ENCODE measurements around the gene BTN3A1.
A peak's percentile ranks its signal among the peaks of the same experiment; 100 is the strongest.

The BTN3A1 gene

DNA sequence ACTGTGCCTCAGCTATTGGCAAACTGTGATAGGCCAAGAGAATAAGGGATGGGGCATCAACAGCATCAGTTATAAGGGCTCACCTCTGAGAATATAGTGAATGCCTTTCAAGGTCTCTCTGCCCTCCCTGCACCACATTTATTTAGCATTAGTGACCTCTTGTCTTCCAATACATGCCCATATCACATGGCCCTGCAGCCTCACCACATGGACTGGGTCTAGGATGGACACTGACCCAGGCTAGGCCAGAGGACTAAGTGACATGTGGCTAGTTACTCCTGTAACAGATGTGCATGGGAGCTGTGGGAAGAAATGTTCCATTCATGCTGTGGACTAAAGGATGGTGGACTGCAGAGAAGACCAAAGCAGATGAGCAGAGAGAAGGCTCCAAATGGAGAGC is 22.3 kb upstream of the BTN3A1 start:
- DNase-seq = no peak

DNA sequence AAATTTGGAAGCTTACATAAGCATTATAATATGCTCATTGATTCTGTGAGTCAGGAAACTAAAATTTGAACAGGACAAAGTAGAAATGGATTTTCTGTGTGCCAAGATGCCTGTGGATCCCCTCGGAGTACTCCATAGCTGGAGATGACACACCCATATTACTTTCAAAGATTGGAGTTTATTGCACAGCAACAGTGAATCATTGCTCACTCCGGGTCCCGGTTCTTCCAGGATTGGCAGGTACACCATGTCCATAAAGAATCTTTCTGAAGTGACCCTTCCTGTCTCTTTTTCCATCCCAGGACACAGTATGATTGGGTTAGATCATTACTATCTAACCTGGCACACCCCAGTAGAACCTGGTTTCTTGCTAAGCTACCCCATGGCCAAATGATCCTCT is 21.8 kb upstream of the BTN3A1 start:
- DNase-seq = no peak

DNA sequence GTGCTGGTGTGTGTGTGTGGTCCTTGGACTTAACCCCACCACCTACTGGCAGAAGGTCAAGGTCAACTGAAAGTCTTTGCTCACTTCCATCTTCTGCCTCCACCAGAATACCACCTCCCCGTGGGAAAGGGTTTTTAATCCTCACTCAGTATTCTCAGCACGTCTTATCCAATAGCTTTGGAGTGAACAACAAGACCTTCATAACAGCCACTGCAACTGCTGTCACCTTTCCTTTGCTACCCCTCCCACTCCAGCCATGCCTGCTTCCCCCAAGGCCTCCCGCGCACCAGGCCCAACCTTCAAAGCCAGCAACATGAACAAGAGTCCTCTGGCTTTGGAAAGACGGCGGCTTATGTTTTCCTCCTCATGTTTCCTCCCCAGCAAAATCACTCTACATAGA is 20.0 kb upstream of the BTN3A1 start:
- no peak for DNase-seq

DNA sequence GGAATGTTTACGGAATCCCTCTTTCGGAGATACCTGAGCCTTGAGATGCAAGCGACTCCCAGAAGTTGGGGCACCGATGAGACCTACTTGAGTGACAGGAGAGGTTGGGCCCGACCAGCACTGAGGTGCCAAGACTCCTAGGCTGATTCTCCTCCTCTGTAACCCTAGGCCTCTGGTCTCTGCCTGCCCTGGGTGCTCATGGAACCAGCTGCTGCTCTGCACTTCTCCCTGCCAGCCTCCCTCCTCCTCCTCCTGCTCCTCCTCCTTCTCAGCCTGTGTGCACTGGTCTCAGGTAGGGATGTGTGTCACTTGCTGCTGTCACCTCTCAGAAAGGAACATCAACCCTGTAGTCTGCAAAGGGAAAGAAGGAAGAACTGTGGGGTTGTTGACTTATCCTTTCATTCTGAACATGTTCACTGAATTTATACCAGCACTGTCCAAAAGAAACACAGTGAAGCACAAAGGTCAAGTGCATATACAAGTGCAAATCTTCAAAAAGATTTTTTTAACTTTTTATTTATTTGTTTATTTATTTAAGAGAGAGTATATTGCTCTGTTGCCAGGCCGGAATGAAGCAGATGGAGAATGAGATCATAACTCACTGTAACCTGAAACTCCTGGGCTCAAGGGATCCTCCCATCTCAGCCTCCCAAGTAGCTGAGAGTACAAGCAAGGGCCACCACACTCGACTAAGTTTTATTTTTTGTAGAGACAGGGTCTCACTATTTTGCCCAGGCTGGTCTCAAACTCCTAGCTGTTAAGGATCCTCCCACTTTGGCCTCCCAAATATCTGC is 18.3 kb upstream of the BTN3A1 start:
- peak; percentile 27 for DNase-seq

DNA sequence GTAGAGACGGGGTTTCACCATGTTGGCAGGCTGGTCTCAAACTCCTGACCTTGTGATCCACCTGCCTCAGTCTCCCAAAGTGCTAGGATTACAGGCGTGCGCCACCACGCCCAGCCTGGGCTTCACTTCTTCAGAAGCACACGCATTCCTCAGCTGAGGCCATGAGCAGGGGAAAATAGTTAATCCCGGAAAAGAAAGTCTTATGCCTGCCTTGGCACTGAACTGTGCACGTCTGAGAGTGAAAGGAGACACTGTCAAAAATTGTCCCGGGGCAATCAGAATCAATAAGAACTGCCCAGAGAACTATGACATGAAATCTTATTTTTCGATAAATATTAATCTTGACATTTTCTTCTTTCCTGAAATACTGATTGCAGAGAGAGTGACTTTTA is 16.3 kb upstream of the BTN3A1 start:
- no peak for DNase-seq

DNA sequence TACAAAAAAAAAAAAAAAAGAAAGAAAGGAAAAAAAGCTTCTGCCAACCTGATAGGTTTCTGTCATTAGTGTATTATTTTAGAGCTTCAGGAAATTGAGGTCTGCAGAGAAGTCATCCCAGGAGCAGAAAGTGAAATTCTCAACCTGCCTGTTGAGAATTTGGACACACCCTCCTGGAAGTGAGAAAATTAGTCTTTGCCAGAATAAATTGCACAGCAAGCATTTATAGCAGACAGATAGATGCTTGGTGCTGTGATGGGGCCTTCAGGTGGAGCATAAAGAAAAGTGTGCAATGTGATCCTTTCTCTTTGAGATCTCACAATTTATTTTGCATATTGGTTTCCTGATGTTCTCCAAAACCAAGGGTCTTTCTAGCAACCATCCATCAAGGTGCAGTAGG is 14.5 kb upstream of the BTN3A1 start:
- DNase-seq = no peak

DNA sequence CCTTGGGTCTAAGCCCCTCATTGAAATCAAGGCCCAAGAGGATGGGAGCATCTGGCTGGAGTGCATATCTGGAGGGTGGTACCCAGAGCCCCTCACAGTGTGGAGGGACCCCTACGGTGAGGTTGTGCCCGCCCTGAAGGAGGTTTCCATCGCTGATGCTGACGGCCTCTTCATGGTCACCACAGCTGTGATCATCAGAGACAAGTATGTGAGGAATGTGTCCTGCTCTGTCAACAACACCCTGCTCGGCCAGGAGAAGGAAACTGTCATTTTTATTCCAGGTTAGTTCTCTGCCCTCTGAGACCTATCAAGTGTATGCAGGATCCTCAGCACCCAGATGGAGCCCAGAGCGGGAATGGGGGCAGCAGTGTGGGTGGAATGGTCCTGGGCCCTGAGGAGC is 14.1 kb upstream of the BTN3A1 start:
- DNase-seq = no peak

DNA sequence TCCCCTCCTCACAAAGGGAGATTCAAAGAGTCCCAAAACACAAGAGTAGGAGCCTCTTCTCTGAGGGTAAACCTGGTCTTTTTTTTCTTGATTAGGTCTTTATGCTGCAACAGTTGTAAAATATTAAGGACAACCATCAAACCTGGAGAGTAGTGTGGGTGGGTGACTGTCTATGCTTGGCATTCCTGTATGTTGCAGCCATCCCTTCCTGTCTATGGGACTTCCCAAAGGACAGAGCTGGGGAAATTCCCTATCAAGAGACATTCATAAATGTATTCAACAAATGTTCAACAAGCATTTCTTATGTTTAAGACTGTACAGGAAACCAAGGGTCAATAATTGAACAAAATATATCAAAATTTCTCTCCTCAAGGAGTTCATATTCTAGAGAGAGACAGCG is 13.6 kb upstream of the BTN3A1 start:
- no peak for DNase-seq

DNA sequence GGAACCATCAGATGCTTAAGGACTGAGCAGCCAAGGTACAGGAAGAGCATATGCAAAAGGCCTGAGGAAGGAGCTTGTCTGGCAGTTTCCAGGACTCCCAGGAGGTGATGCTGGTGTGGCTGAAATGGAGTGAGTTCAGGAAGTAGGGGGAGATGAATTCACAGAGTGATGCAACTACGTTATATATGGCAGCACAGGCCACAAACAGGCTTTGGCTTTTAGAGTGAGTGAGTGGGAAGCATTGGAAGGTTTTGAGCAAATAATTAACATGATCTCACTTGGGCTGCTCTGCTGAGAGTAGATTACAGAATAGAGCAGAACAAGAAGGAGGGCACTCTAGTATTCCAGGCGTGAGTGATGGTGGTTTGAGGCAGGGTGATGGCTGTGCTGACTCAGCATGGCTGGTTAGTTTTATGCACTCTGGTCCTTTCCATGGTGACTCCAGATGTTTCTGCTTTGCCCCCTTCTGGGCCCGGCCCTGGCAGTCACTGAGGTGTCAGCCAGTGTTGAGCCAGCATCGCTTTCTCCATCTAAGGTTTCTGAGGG is 12.7 kb upstream of the BTN3A1 start:
- no peak for DNase-seq

DNA sequence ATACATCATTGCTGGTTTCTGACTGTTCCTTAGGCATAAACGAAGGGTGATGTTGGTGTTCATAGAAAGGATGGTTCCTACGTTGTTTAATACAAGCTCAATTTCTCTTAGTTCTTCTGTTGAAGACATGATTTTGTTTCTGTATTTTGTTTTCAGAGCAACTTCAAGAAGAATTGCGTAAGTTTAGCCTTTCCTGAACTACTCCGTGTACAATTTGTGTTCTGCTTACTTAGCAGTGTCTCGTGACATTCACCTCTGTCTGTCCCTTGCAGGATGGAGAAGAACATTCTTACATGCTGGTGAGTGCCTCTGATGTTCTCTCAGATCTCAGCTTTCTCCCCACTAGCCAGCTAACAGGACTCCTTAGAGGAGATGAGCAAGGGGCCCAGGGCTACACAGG is 11.5 kb upstream of the BTN3A1 start:
- DNase-seq = no peak

DNA sequence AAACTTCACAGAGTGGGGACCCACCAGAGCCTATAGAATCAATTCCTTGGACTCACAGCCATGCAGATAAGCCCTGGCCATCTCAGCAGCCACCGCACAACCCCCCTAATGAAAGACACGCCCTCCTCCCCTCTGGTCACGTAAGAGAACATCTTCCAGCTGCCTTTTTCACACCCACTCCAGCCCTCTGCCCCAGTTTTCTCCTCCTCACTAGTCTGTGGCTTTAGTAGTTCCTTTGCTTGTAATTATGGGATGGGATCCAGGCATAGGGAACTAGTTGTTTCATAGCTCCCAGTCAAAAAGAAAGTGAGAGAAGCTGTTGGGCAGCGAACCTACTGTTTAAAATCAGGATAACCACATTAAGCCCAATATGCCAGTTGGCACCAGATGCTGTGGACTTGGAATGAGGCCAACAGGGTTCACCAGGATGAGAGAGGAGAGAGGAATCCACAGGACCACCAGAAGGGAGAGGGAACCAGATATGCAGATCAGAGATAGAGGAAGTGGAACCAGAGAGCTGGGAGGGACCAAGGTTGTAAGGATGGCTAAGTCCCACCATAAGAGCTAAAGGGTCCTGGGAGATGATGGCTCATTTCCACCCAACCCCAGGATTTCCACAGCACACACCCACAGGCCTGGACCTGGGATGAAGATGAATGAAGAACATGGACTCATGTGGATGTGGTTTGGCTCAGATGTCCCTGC is 9.0 kb upstream of the BTN3A1 start:
- no peak for DNase-seq

DNA sequence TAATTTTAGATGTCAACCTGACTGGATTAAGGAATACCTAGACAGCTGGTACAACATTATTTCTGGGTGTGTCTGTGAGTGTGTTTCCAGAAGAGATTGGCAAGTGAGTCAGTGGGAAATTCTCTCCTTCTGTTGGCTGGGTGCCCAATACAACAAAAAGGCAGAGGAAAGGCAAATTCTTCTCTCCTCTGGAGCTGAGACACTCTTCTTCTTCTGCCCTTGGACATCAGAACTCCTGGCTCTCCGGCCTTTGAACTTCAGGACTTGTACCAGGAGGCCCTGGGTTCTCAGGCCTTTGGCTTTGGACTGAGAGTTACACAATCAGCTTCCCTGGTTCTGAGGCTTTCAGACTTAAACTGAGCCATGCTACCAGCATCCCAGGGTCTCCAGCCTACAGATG is 7.8 kb upstream of the BTN3A1 start:
- DNase-seq = peak; percentile 55

DNA sequence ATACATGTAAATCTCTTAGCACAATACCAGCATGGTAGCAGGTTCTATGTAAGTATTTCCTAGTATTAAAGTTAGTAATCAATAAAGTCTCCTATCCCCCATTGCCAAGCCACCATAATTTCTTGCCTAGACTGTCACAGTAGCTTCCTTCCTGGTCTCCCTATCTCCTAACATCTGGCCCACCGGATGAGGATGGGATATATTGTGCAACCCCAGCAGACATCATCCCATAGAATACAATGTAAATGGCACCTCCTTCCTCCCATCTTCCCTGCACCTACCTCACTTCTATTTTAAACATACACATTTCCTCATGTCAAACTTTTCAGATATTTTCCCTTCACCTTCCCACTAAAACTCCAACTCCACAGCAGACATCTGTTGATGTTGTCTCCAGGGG is 3.5 kb upstream of the BTN3A1 start:
- DNase-seq = no peak

DNA sequence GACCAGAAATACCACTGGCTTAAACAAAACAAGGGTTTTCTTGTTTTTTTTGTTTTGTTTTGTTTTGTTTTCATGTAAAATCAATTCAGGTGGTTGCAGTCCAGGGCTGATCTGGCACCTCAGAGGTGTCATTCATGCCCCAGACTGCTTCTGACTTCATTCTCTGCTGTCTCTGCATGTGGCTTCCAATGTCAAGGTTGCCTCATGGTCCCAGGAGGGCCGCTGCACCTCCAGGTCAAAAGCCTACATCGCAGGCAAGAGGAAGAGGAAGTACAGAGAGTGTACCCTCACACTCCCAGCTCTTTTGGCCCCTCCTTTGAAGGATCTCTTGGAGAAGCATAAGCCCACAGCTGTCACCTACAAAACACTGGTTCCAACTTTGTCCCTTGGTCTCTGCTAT is 1.4 kb upstream of the BTN3A1 start:
- no peak for DNase-seq

DNA sequence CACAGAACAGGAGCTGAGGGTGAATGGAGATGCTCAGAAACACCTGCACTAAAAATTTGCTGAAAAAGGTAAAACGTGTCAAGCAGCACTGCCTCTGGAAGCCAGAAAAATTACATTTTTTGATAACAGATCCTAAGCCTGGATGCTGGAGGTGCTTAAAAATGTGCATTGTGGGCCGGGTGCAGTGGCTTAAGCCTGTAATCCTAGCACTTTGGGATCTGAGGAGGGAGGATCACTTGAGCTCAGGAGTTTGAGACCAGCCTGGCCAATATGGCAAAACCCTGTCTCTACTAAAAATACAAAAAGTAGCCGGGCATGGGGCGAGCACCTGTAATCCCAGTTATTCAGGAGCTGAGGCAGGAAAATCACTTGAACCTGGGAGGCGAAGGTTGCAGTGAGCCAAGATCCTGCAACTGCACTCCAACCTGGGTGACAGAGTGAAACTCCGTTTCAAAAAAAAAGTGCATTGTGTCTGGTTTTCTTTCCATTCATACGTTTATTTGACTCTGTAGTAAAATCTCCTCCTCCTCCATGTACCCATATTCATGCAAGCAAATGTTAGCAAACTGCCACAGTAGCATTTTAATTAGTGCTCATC is 587 bp upstream of the BTN3A1 start:
- no peak for DNase-seq

DNA sequence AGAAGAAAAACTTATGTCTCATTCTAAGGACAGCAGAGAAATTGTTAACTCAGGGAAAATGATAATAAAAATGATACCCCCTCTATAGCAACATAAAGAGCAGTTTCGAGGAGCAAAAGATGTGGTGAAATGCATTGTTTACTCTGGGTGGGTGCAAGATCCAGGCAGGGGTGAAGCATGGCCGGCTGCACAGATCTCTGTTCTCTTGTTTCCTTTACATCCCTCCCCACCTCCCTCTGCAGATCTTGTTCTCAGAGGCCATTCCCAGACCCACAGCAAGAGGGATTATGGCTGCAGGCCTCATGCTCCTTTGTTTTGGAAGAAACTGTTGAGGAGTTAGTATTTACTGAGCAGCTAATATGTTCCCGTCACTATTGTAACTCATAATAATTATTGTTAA is 1.8 kb downstream of the BTN3A1 start:
- no peak for DNase-seq

DNA sequence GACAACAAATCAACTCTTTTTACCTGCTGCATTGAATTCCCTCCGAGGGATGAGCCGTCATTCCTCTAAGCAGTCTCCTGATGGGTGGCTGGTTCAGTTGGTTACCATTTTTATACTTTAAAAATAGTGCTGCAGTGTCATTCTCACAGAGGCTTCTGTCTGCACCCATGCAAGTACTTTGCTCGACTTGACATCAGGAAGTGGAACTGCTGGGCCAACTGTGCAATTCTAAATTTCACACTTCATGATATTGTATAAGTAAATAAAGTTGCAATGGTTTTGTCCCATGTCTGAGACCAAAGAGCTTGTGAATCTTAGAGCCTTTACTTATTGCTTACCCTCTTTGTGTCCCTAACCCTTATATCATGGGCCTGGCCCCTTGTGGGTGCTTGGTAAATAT is 2.5 kb downstream of the BTN3A1 start:
- DNase-seq = no peak

DNA sequence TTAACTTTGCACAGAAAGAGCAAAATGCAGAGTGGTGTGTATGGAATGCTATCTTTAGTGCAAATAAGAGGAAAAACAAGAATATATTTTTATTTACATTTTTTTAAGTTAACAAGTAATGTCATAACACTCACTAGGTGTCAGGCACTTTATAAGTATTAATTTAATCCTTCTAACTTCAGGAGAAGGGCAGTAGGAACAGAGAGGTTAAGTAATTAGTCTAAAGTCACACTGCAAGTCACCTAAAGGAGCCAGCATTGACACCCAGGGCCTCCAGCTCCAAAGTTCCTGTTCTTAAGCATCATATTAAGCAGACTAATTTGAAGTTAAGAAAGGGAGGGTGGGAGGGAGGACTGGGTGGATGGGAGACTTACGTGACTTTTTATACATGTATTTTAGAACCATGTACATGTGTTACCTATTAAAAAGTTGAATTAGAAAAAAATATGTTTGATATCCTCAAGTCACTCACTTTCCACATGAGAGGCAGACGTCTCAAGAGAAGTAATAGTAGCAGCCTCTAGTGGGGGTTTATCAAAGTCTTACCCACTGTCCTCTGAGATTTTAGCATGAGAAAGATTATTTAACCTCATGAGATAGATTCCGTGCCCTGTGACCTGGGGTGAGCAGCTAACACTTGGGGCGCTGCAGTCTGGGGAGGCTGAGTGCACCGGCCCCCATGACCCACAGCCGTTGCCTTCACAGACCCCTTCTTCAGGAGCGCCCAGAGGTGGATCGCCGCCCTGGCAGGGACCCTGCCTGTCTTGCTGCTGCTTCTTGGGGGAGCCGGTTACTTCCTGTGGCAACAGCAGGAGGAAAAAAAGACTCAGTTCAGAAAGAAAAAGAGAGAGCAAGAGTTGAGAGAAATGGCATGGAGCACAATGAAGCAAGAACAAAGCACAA is 7.0 kb downstream of the BTN3A1 start:
- DNase-seq = no peak

DNA sequence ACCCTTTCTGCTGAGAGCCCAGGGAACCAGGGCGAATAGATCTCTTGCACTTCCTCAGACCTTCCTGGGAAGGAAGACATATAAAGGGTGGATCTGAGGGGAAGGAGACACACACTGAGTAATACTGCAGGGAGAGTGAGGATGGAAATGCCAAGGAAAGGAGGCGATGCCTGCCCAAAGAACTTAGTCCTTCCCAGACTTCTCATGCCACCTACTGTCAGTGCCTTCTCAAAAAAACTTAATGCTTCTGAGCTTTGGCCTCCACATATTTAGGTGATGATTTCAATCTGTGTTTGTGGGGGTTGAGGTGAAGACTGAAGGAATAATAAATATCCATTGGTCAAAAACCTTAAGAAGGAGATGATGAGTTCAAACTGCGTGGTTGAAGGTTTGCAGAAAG is 9.7 kb downstream of the BTN3A1 start:
- no peak for DNase-seq

DNA sequence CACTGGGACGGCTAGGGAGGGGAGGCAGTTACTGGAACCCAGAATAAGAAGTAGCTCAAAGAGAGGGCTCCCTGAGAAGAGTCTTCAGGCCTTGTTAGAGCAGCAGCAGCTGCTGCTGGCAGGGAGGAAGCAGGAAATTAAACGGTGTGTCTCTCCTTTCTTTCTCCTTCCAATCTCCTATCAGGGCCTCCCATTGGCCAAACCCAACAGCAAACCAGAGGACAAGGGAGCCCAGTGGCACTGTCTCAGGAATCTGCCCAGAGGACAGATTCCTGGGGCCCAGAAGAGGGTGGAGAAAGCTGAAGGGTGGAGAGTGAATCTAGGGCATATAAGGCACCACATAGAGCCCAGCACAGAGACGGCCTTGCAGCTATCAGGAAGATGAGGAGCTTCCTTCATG is 10.2 kb downstream of the BTN3A1 start:
- no peak for DNase-seq

DNA sequence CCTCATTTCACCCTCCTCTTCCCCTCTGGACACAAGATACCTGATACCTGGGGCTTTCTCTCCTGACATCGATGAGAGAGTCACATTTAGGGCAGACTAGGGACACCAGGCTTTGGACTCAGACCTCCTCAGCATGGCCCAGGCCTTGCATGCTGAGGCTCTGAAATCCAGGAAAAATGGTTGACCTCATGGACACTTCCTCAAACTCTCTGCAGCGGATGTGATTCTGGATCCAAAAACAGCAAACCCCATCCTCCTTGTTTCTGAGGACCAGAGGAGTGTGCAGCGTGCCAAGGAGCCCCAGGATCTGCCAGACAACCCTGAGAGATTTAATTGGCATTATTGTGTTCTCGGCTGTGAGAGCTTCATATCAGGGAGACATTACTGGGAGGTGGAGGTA is 10.9 kb downstream of the BTN3A1 start:
- DNase-seq = no peak

DNA sequence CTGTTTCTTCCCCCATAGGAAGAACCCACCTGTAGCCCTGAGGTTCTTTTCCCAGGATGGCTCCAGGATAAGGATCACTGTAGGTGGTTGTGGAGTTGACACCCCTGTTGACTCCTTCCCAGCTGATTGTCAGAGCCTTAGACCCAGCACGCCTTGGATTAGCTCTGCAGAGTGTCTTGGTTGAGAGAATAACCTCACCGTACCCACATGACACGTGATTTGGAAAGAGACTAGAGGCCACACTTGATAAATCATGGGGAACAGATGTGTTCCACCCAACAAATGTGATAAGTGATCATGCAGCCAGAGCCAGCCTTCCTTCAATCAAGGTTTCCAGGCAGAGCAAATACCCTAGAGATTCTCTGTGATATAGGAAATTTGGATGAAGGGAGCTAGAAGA is 12.2 kb downstream of the BTN3A1 start:
- DNase-seq = no peak

DNA sequence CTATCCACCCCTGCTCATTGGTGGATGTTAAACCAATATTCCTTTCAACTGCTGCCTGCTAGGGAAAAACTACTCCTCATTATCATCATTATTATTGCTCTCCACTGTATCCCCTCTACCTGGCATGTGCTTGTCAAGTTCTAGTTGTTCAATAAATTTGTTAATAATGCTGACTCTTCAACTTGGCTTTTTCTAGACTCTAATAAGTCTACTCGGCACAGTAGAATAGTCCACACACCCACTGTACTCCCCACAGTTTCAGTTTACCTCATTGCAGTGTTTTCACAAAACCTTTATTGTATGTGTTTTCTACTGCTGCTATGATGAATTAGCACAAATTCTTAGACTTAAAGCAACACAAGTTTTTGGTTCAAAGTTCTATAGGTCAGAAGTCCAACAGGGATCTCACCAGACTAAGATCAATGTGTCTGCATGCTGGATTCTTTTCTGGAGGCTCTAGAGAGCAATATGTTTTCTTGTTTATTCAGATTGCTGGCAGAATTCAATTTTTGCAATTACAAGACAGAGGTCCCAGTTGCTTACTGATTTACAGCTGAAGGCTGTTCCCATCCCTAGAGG is 13.1 kb downstream of the BTN3A1 start:
- DNase-seq = no peak
